Measurements from ENCODE around the gene HMCES. TPM values are rescaled to one million over a fixed set of nuclear protein-coding genes. Genes with fewer than 3 reads are reported as not detected.

The HMCES gene
- 10 to 100 TPM; 58.4 to 61.5 TPM for total RNA-seq

- Mint-ChIP-seq H3K4me3 (peak within 1 kb of the TSS; percentile 89), H3K27me3 (no peaks in the 10 kb centered on the region), H3K36me3 (peaks cover 45% of the 10 kb centered on the region), H3K27ac (peak within 1 kb of the TSS; percentile 90), H3K9me3 (no peaks in the 10 kb centered on the region), H3K4me1 (ENCODE audit: low read depth) (peaks cover 52% of the 10 kb centered on the region)
- CTCF ChIA-PET, result interaction anchor here (0.6 to 2.5 kb wide), 3 partner anchors 115 to 308 kb away, joined by 3 to 9 read pairs (median 6); no protein-coding TSS in a partner anchor
- DNase-seq, result peak; percentile 97
- POLR2A ChIA-PET, result interaction anchor here (0.5 to 3.1 kb wide), 5 partner anchors 17 to 706 kb away, joined by 4 to 22 read pairs (median 6); a partner anchor contains a TSS
- intact Hi-C loops (cut with micrococcal nuclease), result loop anchor here (1.0 to 2.0 kb wide), 3 partner anchors 38 to 162 kb away; partner anchors contain the start of genes IFT122 and RAB43
Observed at GRCh38 chr3:129278439-129278965, at the start of gene HMCES. Gene HMCES, plus strand, starts transcription at chr3:129278870. Its CDS starts 863 bp downstream, at chr3:129279733.

GRCh38 chr3:129228891-129229585 lies 49.6 kb upstream of the HMCES start:
- CTCF ChIA-PET, result interaction anchor here (2.6 kb wide), 1 partner anchor 16 kb away, joined by 9 read pairs; no protein-coding TSS in a partner anchor
- DNase-seq, result no peak
- Mint-ChIP-seq H3K4me3 (no peak overlapping the region), H3K9me3 (no peaks in the 10 kb centered on the region), H3K27ac (no peak overlapping the region), H3K36me3 (no peaks in the 10 kb centered on the region), H3K4me1 (ENCODE audit: low read depth) (peaks cover 30% of the 10 kb centered on the region), H3K27me3 (no peaks in the 10 kb centered on the region)
- intact Hi-C loops (cut with micrococcal nuclease), result no loop called here
- POLR2A ChIA-PET, result interaction anchor here (1.1 kb wide), 1 partner anchor 20 kb away, joined by 3 read pairs; the partner anchor contains the start of gene COPG1

GRCh38 chr3:129230311-129231019 lies 48.2 kb upstream of the HMCES start:
- Mint-ChIP-seq H3K4me1 (ENCODE audit: low read depth) (peaks cover 25% of the 10 kb centered on the region), H3K27me3 (no peaks in the 10 kb centered on the region), H3K27ac (peak overlapping the region; percentile 66), H3K4me3 (no peak overlapping the region), H3K36me3 (no peaks in the 10 kb centered on the region), H3K9me3 (no peaks in the 10 kb centered on the region)
- ChIA-PET POLR2A (interaction anchor here (0.6 to 1.5 kb wide), 3 partner anchors 8 to 555 kb away, joined by 3 to 7 read pairs (median 3); no protein-coding TSS in a partner anchor), CTCF (interaction anchor here (1.0 to 2.6 kb wide), 6 partner anchors 8 to 177 kb away, joined by 3 to 9 read pairs (median 4); partner anchors contain the start of gene COPG1)
- intact Hi-C loops (cut with micrococcal nuclease), result loop anchor here (1.0 kb wide), 2 partner anchors 9 to 46 kb away; no protein-coding TSS in a partner anchor
- DNase-seq, result peak; percentile 63

- Mint-ChIP-seq H3K36me3 (no peaks in the 10 kb centered on the region), H3K27ac (no peak overlapping the region), H3K4me1 (ENCODE audit: low read depth) (peaks cover 21% of the 10 kb centered on the region), H3K27me3 (no peaks in the 10 kb centered on the region), H3K4me3 (no peak overlapping the region), H3K9me3 (no peaks in the 10 kb centered on the region)
- intact Hi-C loops (cut with micrococcal nuclease), result no loop called here
- CTCF ChIA-PET, result interaction anchor here (1.0 to 2.6 kb wide), 5 partner anchors 7 to 178 kb away, joined by 3 to 9 read pairs (median 5); no protein-coding TSS in a partner anchor
- no peak for DNase-seq
- POLR2A ChIA-PET, result interaction anchor here (1.2 to 1.5 kb wide), 2 partner anchors 7 to 111 kb away, joined by 3 to 7 read pairs; no protein-coding TSS in a partner anchor
Observed at GRCh38 chr3:129231331-129232119, 47.1 kb upstream of the HMCES start.

GRCh38 chr3:129233538-129233937 lies 45.1 kb upstream of the HMCES start:
- CTCF ChIA-PET, result interaction anchor here (1.2 kb wide), 1 partner anchor 180 kb away, joined by 3 read pairs; no protein-coding TSS in a partner anchor
- H3K9me3 Mint-ChIP-seq, result no peaks in the 10 kb centered on the region
- no peak overlapping the region for H3K27ac Mint-ChIP-seq
- H3K4me1 Mint-ChIP-seq (ENCODE audit: low read depth), result peaks cover 22% of the 10 kb centered on the region
- intact Hi-C loops (cut with micrococcal nuclease), result no loop called here
- H3K4me3 Mint-ChIP-seq, result no peak overlapping the region
- H3K27me3 Mint-ChIP-seq, result no peaks in the 10 kb centered on the region
- no peak for DNase-seq
- POLR2A ChIA-PET, result interaction anchor here (0.9 kb wide), 1 partner anchor 9 kb away, joined by 3 read pairs; no protein-coding TSS in a partner anchor
- no peaks in the 10 kb centered on the region for H3K36me3 Mint-ChIP-seq

GRCh38 chr3:129234441-129234840 lies 44.2 kb upstream of the HMCES start:
- Mint-ChIP-seq H3K36me3 (no peaks in the 10 kb centered on the region), H3K4me1 (ENCODE audit: low read depth) (peaks cover 29% of the 10 kb centered on the region), H3K27me3 (no peaks in the 10 kb centered on the region), H3K9me3 (no peaks in the 10 kb centered on the region), H3K4me3 (no peak overlapping the region), H3K27ac (no peak overlapping the region)
- intact Hi-C loops (cut with micrococcal nuclease), result no loop called here
- ChIA-PET POLR2A (interaction anchor here (0.6 kb wide), 1 partner anchor 26 kb away, joined by 3 read pairs; no protein-coding TSS in a partner anchor), CTCF (interaction anchor here (3.6 kb wide), 1 partner anchor 11 kb away, joined by 17 read pairs; no protein-coding TSS in a partner anchor)
- no peak for DNase-seq

GRCh38 chr3:129235344-129235917 lies 43.2 kb upstream of the HMCES start:
- peaks cover 30% of the 10 kb centered on the region for H3K4me1 Mint-ChIP-seq (ENCODE audit: low read depth)
- intact Hi-C loops (cut with micrococcal nuclease), result no loop called here
- CTCF ChIA-PET, result interaction anchor here (0.9 to 3.6 kb wide), 3 partner anchors 10 to 265 kb away, joined by 3 to 17 read pairs (median 10); no protein-coding TSS in a partner anchor
- POLR2A ChIA-PET, result no interaction called here
- H3K27me3 Mint-ChIP-seq, result no peaks in the 10 kb centered on the region
- H3K36me3 Mint-ChIP-seq, result no peaks in the 10 kb centered on the region
- H3K9me3 Mint-ChIP-seq, result no peaks in the 10 kb centered on the region
- no peak overlapping the region for H3K27ac Mint-ChIP-seq
- no peak overlapping the region for H3K4me3 Mint-ChIP-seq
- DNase-seq, result no peak

GRCh38 chr3:129238945-129239705 lies 39.5 kb upstream of the HMCES start:
- H3K4me1 Mint-ChIP-seq (ENCODE audit: low read depth), result peaks cover 20% of the 10 kb centered on the region
- intact Hi-C loops (cut with micrococcal nuclease), result loop anchor here (1.0 to 2.0 kb wide), 3 partner anchors 9 to 56 kb away; partner anchors contain the start of genes CNBP and COPG1

GRCh38 chr3:129239991-129240390 lies 38.7 kb upstream of the HMCES start:
- Mint-ChIP-seq H3K36me3 (no peaks in the 10 kb centered on the region), H3K27me3 (no peaks in the 10 kb centered on the region), H3K9me3 (peaks cover 3% of the 10 kb centered on the region), H3K4me3 (no peak overlapping the region), H3K27ac (peak overlapping the region; percentile 26), H3K4me1 (ENCODE audit: low read depth) (peaks cover 20% of the 10 kb centered on the region)
- CTCF ChIA-PET, result interaction anchor here (0.6 to 4.0 kb wide), 7 partner anchors 14 to 270 kb away, joined by 3 to 21 read pairs (median 3); a partner anchor contains a TSS
- POLR2A ChIA-PET, result interaction anchor here (1.2 kb wide), 1 partner anchor 78 kb away, joined by 4 read pairs; no protein-coding TSS in a partner anchor
- DNase-seq, result no peak
- intact Hi-C loops (cut with micrococcal nuclease), result loop anchor here (1.0 to 2.0 kb wide), 3 partner anchors 9 to 57 kb away; partner anchors contain the start of genes CNBP and COPG1

More at GRCh38 chr3:129238945-129239705, 39.5 kb upstream of the HMCES start:
- ChIA-PET CTCF (interaction anchor here (0.5 to 4.0 kb wide), 11 partner anchors 8 to 360 kb away, joined by 3 to 21 read pairs (median 3); partner anchors contain the start of gene COPG1), POLR2A (interaction anchor here (0.8 to 1.7 kb wide), 8 partner anchors 9 to 119 kb away, joined by 3 to 7 read pairs (median 4); partner anchors contain the start of genes CNBP and COPG1)
- H3K9me3 Mint-ChIP-seq, result peaks cover 3% of the 10 kb centered on the region
- H3K4me3 Mint-ChIP-seq, result peak overlapping the region; percentile 15
- no peaks in the 10 kb centered on the region for H3K27me3 Mint-ChIP-seq
- DNase-seq, result peak; percentile 64
- H3K27ac Mint-ChIP-seq, result peak overlapping the region; percentile 81
- no peaks in the 10 kb centered on the region for H3K36me3 Mint-ChIP-seq

GRCh38 chr3:129240436-129240835 lies 38.2 kb upstream of the HMCES start:
- H3K36me3 Mint-ChIP-seq, result no peaks in the 10 kb centered on the region
- no peak for DNase-seq
- H3K4me1 Mint-ChIP-seq (ENCODE audit: low read depth), result peaks cover 24% of the 10 kb centered on the region
- ChIA-PET CTCF (interaction anchor here (0.6 to 4.0 kb wide), 5 partner anchors 55 to 270 kb away, joined by 3 to 21 read pairs (median 3); a partner anchor contains a TSS), POLR2A (interaction anchor here (1.2 kb wide), 1 partner anchor 79 kb away, joined by 4 read pairs; no protein-coding TSS in a partner anchor)
- H3K9me3 Mint-ChIP-seq, result peaks cover 3% of the 10 kb centered on the region
- no peak overlapping the region for H3K27ac Mint-ChIP-seq
- H3K4me3 Mint-ChIP-seq, result no peak overlapping the region
- intact Hi-C loops (cut with micrococcal nuclease), result no loop called here
- H3K27me3 Mint-ChIP-seq, result no peaks in the 10 kb centered on the region
